ENCODE results near the gene LRRC74A.

- no peak for TF ChIP-seq CTCF (IDR thresholded peaks at IDR 0.05)
- TF ChIP-seq POLR2A (IDR thresholded peaks at IDR 0.05) = no peak
Measured at GRCh38 chr14:76836029-76836630, 9.9 kb downstream of the LRRC74A start.

Measured in right lobe of liver (tissue), 4 donors.